Lower lobe of right lung (tissue), 2 donors: ENCODE results near the gene IGF2. TPM values are rescaled to one million over a fixed set of nuclear protein-coding genes. Genes with fewer than 3 reads are reported as not detected.

Source experiments
- ATAC-seq, 2 donors: fragments of 200-7000 bp; cut with Tn5 transposase; one replicate each; pipeline ENCODE4 v1.9.1; 2020 to 2022; ENCODE audit warnings: mild to moderate bottlenecking in 2 of 2, moderate library complexity in 2 of 2
- DNase-seq: peaks from one replicate; pipeline ENCODE4 v3.0.0-alpha.2; 2020
- H3K27ac ChIP-seq: fragments of 200-600 bp; one replicate; pipeline ENCODE4 v1.8.0; 2022
- H3K27me3 ChIP-seq: fragments of 200-600 bp; one replicate; pipeline ENCODE4 v1.8.0; 2022; ENCODE audit warnings: low read depth
- H3K36me3 ChIP-seq: fragments of 200-600 bp; one replicate; pipeline ENCODE4 v1.8.0; 2022; ENCODE audit warnings: mild to moderate bottlenecking
- H3K4me1 ChIP-seq: fragments of 200-600 bp; one replicate; pipeline ENCODE4 v1.8.0; 2022
- H3K4me3 ChIP-seq: fragments of 200-600 bp; one replicate; pipeline ENCODE4 v1.8.0; 2022; ENCODE audit warnings: mild to moderate bottlenecking
- H3K9me3 ChIP-seq: fragments of 200-600 bp; one replicate; pipeline ENCODE4 v1.8.0; 2022
- CTCF ChIP-seq: fragments of 200-600 bp; IDR thresholded peaks from one replicate; pipeline ENCODE4 v1.8.0; 2022; ENCODE audit warnings: antibody characterized with exemption, mild to moderate bottlenecking
- intact Hi-C: fragments of 100-400 bp; cut with DNase I; formaldehyde crosslinking; loops from one replicate; pipeline ENCODE4 v1.11.0; 2022
- total RNA-seq: library from RNA; stranded (reverse); fragmentation: NEBNext Ultra II Directional; extraction: Animal tissue kit (Norgen Biotek cat#: 25700); gene quantifications from one replicate; pipeline ENCODE4 v1.2.1, GENCODE V29; 2021
- donor health status: DM: no; HTN: yes; CAD: no; lungs with severe emphysema.

IGF2 gene
- total RNA-seq, 1 donor from 2014 or later: 33.9 TPM

- H3K36me3 ChIP-seq: no peaks in the 10 kb centered on the region
- no peak overlapping the region for H3K4me3 ChIP-seq
- peaks cover 5% of the 10 kb centered on the region for H3K9me3 ChIP-seq
- peak in 1 of 2 donors; percentile 36 for ATAC-seq
- peak; percentile 28 for DNase-seq
- no peak overlapping the region for H3K27ac ChIP-seq
- no peaks in the 10 kb centered on the region for H3K4me1 ChIP-seq
- peaks cover under 1% of the 10 kb centered on the region for H3K27me3 ChIP-seq
- intact Hi-C loops: no loop called here
- TF ChIP-seq CTCF: no peak
These were observed 24.6 kb downstream of the IGF2 start for GRCh38 chr11:2114430-2115241.

- Histone ChIP-seq H3K9me3 (peaks cover 5% of the 10 kb centered on the region), H3K27me3 (peaks cover 5% of the 10 kb centered on the region), H3K4me3 (no peak overlapping the region), H3K36me3 (no peaks in the 10 kb centered on the region), H3K27ac (no peak overlapping the region), H3K4me1 (no peaks in the 10 kb centered on the region)
- TF ChIP-seq CTCF: no peak
- intact Hi-C loops: no loop called here
- ATAC-seq (no peak), DNase-seq (peak; percentile 33)
These were observed 25.4 kb downstream of the IGF2 start for GRCh38 chr11:2113776-2114175.

- no peaks in the 10 kb centered on the region for H3K36me3 ChIP-seq
These were observed 28.7 kb downstream of the IGF2 start for GRCh38 chr11:2110521-2110920.

GRCh38 chr11:2109541-2110019, 29.6 kb downstream of the IGF2 start:
- peak; percentile 45 for DNase-seq

More at GRCh38 chr11:2110521-2110920, 28.7 kb downstream of the IGF2 start:
- ATAC-seq (no peak), DNase-seq (no peak)
- no peak overlapping the region for H3K27ac ChIP-seq
- H3K4me3 ChIP-seq: no peak overlapping the region
- H3K9me3 ChIP-seq: no peaks in the 10 kb centered on the region
- no peak for TF ChIP-seq CTCF
- intact Hi-C loops: no loop called here
- peaks cover 5% of the 10 kb centered on the region for H3K27me3 ChIP-seq
- no peaks in the 10 kb centered on the region for H3K4me1 ChIP-seq

More at GRCh38 chr11:2109541-2110019, 29.6 kb downstream of the IGF2 start:
- no peak for TF ChIP-seq CTCF
- no peak for ATAC-seq
- H3K9me3 ChIP-seq: no peaks in the 10 kb centered on the region
- peaks cover 5% of the 10 kb centered on the region for H3K27me3 ChIP-seq
- no peaks in the 10 kb centered on the region for H3K36me3 ChIP-seq
- intact Hi-C loops: no loop called here
- no peak overlapping the region for H3K4me3 ChIP-seq
- H3K27ac ChIP-seq: no peak overlapping the region
- H3K4me1 ChIP-seq: no peaks in the 10 kb centered on the region
